OCI-LY7 (cell line): Measurements from ENCODE around the gene MAPT. TPM values are rescaled to one million over a fixed set of nuclear protein-coding genes. Genes with fewer than 3 reads are reported as not detected.

Experiments used
- BruUV-seq: library from RNA; stranded (reverse); fragments of 400-500 nt; replicated peaks from 2 replicates; lab custom pipeline; 2021; lab: Mats Ljungman, UMichigan
- CTCF ChIA-PET: fragments of 300-600 bp; sonication (Branson Sonifier 250); formaldehyde crosslinking; loops from one replicate; lab custom pipeline; 2022; ENCODE audit warnings: antibody characterized with exemption; ENCODE audit not compliant: unreplicated experiment; lab: Charles Lee
- POLR2A ChIA-PET: fragments of 300-600 bp; sonication (Branson Sonifier 250); formaldehyde crosslinking; loops from one replicate; lab custom pipeline; 2022; ENCODE audit warnings: antibody characterized with exemption; lab: Charles Lee
- DNase-seq: peaks from one replicate; pipeline ENCODE4 v3.0.0-alpha.2; 2015; ENCODE audit warnings: low spot score
- H2AFZ ChIP-seq: fragments of 200-600 bp; sonication (generic), shearing (Covaris generic); 2 replicates; pipeline ENCODE4 v1.6.1; 2014; ENCODE audit warnings: mild to moderate bottlenecking, antibody characterized with exemption, low read length, moderate library complexity
- H3K27ac ChIP-seq: fragments of 200-600 bp; sonication (generic); 2 replicates; pipeline ENCODE4 v1.5.1; 2014; ENCODE audit warnings: mixed run types, low read depth, mild to moderate bottlenecking, moderate library complexity, low read length, inconsistent platforms; ENCODE audit not compliant: poor library complexity, severe bottlenecking
- H3K36me3 ChIP-seq: fragments of 200-600 bp; sonication (generic); 2 replicates; pipeline ENCODE4 v1.6.1; 2014; ENCODE audit warnings: mild to moderate bottlenecking, antibody characterized with exemption, low read length, moderate library complexity, mixed read lengths; ENCODE audit not compliant: insufficient read depth
- H3K4me1 ChIP-seq: fragments of 200-600 bp; sonication (generic); 2 replicates; pipeline ENCODE4 v1.5.1; 2014; ENCODE audit warnings: mild to moderate bottlenecking, low read length; ENCODE audit not compliant: insufficient read depth, poor library complexity, severe bottlenecking
- H3K4me2 ChIP-seq: fragments of 200-600 bp; sonication (generic); 2 replicates; pipeline ENCODE4 v1.6.1; 2014; ENCODE audit warnings: mild to moderate bottlenecking, low read length
- H3K4me3 ChIP-seq: fragments of 200-600 bp; sonication (generic); 2 replicates; pipeline ENCODE4 v1.5.1; 2014; ENCODE audit warnings: mild to moderate bottlenecking, low read depth, low read length; ENCODE audit not compliant: poor library complexity, severe bottlenecking
- H3K79me2 ChIP-seq: fragments of 200-600 bp; sonication (generic); 2 replicates; pipeline ENCODE4 v1.6.1; 2016; ENCODE audit warnings: low read depth, mild to moderate bottlenecking, low read length, moderate library complexity, mixed read lengths; ENCODE audit not compliant: insufficient read depth
- H3K9me2 ChIP-seq: fragments of 200-600 bp; sonication (generic); 2 replicates; pipeline ENCODE4 v1.6.1; 2016; ENCODE audit warnings: mild to moderate bottlenecking, low read length, mixed read lengths; ENCODE audit not compliant: insufficient read depth
- H3K9me3 ChIP-seq: fragments of 200-600 bp; sonication (generic); 2 replicates; pipeline ENCODE4 v1.6.1; 2014; ENCODE audit warnings: mild to moderate bottlenecking, mixed run types, low read length, mixed read lengths
- H4K20me1 ChIP-seq: fragments of 200-600 bp; sonication (generic); 2 replicates; pipeline ENCODE4 v1.6.1; 2014; ENCODE audit warnings: mild to moderate bottlenecking, antibody characterized with exemption, low read length, moderate library complexity, mixed read lengths; ENCODE audit not compliant: insufficient read depth
- EZH2phosphoT487 ChIP-seq: fragments of 200-600 bp; sonication (generic); IDR thresholded peaks from 2 replicates; pipeline ENCODE4 v1.6.1; 2018; ENCODE audit warnings: low read depth, borderline replicate concordance, mild to moderate bottlenecking, mixed run types, antibody characterized with exemption, low read length, moderate library complexity, mixed read lengths
- intact Hi-C: fragments of 100-400 bp; cut with micrococcal nuclease; formaldehyde crosslinking; loops from one replicate; pipeline ENCODE4 v1.10.0; 2022; ENCODE audit not compliant: unreplicated experiment
- total RNA-seq, 2 experiments: library from RNA; depleted of rRNA in 1 of 2; stranded (reverse); fragments of >200 nt in 1 of 2; shearing (Covaris generic) in 1 of 2; gene quantifications; 2 replicates each; pipeline ENCODE4 v1.2.3, GENCODE V29; 2014 to 2022
- TF ChIP-seq, protein P1 (sequence below): fragments of 200-600 bp; sonication (generic); conservative IDR thresholded peaks from 2 replicates; pipeline ENCODE4 v1.5.1; 2014; ENCODE audit warnings: mild to moderate bottlenecking, antibody characterized with exemption, low read length, moderate library complexity, mixed read lengths

The MAPT gene
- total RNA-seq, 2 experiments from 2014 or later = 0.44 TPM; not detected in 1

DNA sequence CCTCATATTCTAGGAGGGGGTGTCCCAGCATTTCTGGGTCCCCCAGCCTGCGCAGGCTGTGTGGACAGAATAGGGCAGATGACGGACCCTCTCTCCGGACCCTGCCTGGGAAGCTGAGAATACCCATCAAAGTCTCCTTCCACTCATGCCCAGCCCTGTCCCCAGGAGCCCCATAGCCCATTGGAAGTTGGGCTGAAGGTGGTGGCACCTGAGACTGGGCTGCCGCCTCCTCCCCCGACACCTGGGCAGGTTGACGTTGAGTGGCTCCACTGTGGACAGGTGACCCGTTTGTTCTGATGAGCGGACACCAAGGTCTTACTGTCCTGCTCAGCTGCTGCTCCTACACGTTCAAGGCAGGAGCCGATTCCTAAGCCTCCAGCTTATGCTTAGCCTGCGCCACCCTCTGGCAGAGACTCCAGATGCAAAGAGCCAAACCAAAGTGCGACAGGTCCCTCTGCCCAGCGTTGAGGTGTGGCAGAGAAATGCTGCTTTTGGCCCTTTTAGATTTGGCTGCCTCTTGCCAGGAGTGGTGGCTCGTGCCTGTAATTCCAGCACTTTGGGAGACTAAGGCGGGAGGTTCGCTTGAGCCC lies 116.3 kb downstream of the MAPT start:
- Histone ChIP-seq H3K27ac (no peak overlapping the region), H3K4me1 (no peaks in the 10 kb centered on the region), H4K20me1 (no peaks in the 10 kb centered on the region), H3K9me2 (no peaks in the 10 kb centered on the region), H3K4me3 (no peak overlapping the region), H3K9me3 (no peaks in the 10 kb centered on the region), H3K4me2 (no peak overlapping the region), H3K79me2 (no peaks in the 10 kb centered on the region), H2AFZ (no peak overlapping the region), H3K36me3 (no peaks in the 10 kb centered on the region)
- ChIA-PET CTCF (no interaction called here), POLR2A (no interaction called here)
- no TSS peak for BruUV-seq
- intact Hi-C loops = no loop called here
- DNase-seq = no peak
- TF ChIP-seq, protein P1, sequence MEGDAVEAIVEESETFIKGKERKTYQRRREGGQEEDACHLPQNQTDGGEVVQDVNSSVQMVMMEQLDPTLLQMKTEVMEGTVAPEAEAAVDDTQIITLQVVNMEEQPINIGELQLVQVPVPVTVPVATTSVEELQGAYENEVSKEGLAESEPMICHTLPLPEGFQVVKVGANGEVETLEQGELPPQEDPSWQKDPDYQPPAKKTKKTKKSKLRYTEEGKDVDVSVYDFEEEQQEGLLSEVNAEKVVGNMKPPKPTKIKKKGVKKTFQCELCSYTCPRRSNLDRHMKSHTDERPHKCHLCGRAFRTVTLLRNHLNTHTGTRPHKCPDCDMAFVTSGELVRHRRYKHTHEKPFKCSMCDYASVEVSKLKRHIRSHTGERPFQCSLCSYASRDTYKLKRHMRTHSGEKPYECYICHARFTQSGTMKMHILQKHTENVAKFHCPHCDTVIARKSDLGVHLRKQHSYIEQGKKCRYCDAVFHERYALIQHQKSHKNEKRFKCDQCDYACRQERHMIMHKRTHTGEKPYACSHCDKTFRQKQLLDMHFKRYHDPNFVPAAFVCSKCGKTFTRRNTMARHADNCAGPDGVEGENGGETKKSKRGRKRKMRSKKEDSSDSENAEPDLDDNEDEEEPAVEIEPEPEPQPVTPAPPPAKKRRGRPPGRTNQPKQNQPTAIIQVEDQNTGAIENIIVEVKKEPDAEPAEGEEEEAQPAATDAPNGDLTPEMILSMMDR = no peak
- TF ChIP-seq EZH2phosphoT487 = no peak

DNA sequence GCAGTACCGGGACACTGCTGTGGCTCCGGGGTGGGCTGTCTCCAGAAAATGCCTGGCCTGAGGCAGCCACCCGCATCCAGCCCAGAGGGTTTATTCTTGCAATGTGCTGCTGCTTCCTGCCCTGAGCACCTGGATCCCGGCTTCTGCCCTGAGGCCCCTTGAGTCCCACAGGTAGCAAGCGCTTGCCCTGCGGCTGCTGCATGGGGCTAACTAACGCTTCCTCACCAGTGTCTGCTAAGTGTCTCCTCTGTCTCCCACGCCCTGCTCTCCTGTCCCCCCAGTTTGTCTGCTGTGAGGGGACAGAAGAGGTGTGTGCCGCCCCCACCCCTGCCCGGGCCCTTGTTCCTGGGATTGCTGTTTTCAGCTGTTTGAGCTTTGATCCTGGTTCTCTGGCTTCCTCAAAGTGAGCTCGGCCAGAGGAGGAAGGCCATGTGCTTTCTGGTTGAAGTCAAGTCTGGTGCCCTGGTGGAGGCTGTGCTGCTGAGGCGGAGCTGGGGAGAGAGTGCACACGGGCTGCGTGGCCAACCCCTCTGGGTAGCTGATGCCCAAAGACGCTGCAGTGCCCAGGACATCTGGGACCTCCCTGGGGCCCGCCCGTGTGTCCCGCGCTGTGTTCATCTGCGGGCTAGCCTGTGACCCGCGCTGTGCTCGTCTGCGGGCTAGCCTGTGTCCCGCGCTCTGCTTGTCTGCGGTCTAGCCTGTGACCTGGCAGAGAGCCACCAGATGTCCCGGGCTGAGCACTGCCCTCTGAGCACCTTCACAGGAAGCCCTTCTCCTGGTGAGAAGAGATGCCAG lies 117.6 kb downstream of the MAPT start:
- H3K4me1 ChIP-seq = no peaks in the 10 kb centered on the region
- no peaks in the 10 kb centered on the region for H3K79me2 ChIP-seq
- TF ChIP-seq, protein P1 = no peak
- no peak for TF ChIP-seq EZH2phosphoT487
- CTCF ChIA-PET = no interaction called here
- H3K36me3 ChIP-seq = no peaks in the 10 kb centered on the region
- H3K9me2 ChIP-seq = no peaks in the 10 kb centered on the region
- H3K27ac ChIP-seq = no peak overlapping the region
- no peak overlapping the region for H3K4me3 ChIP-seq
- POLR2A ChIA-PET = interaction anchor here (0.8 kb wide), 1 partner anchor 172 kb away, joined by 3 read pairs; no protein-coding TSS in a partner anchor
- no peak overlapping the region for H3K4me2 ChIP-seq
- H4K20me1 ChIP-seq = no peaks in the 10 kb centered on the region
- H3K9me3 ChIP-seq = no peaks in the 10 kb centered on the region
- intact Hi-C loops = no loop called here
- no TSS peak for BruUV-seq
- no peak overlapping the region for H2AFZ ChIP-seq
- DNase-seq = no peak
